ENCODE data around the gene PNMT. TPM values are rescaled to one million over a fixed set of nuclear protein-coding genes. Genes with fewer than 3 reads are reported as not detected.

Gene PNMT
- total and polyA plus RNA-seq, 2 of the 8 experiments (the other 6 are each of a cell fraction or from before 2014, with no cell fraction given): 5.6 to 10.9 TPM

DNA sequence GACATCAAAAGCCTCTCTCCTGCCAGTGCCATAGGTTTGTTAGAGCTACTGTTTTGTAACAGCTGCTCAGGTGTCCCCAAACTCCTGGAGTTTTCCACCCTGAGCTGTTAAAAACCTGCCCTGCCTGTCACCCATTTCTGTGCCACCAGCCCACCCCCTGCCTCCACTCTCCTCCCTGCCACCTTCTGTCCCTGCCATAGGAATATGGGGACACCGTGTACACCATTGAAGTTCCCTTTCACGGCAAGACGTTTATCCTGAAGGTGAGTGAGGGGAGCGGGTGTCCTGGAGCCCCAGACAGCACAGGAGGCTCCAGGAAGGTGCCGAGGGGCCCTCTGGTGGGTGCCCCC is 8.3 kb upstream of the PNMT start (continued):
- TF ChIP-seq SAP30 (IDR thresholded peaks at IDR 0.05; ENCODE audit: insufficient read depth, insufficient replicate concordance, low read length) (no peak), GTF2F1 (IDR thresholded peaks at IDR 0.05; ENCODE audit: borderline replicate concordance, low read depth, low read length) (no peak), EGR1 (IDR thresholded peaks at IDR 0.05; ENCODE audit: borderline replicate concordance, low read depth, low read length) (no peak)
